Activated CD8-positive, alpha-beta memory T cell treated with anti-CD3 and anti-CD28 coated beads for 4 hours (primary cell): ENCODE results near the gene CDK2AP2.
"Not testable (repeated sequence)": the region's sequence is repeated elsewhere in the genome, so short reads cannot be mapped to it uniquely, and the experiment has no call there.

Experiments used
- DNase-seq, 2 donors: peaks; one replicate each; pipeline ENCODE4 v3.0.0-alpha.2; 2020; ENCODE audit warnings: low read depth in 2 of 2

Gene CDK2AP2

GRCh38 chr11:67507864-67508485, at the start of gene CDK2AP2:
Gene CDK2AP2, minus strand, starts transcription at chr11:67508162. Its CDS starts 80 bp downstream, at chr11:67508082.
- peak; percentile 94 to 96 for DNase-seq

- no peak for DNase-seq
These were observed 48.3 kb upstream of the CDK2AP2 start for GRCh38 chr11:67556244-67556643.

- not testable (repeated sequence) for DNase-seq
These were observed 43.7 kb upstream of the CDK2AP2 start for GRCh38 chr11:67551697-67552096.

GRCh38 chr11:67551127-67551526, 43.2 kb upstream of the CDK2AP2 start:
- no peak for DNase-seq

GRCh38 chr11:67548555-67549110, 40.7 kb upstream of the CDK2AP2 start:
- no peak for DNase-seq

GRCh38 chr11:67548112-67548511, 40.1 kb upstream of the CDK2AP2 start:
- DNase-seq: not testable (repeated sequence)

GRCh38 chr11:67545280-67545679, 37.3 kb upstream of the CDK2AP2 start:
- no peak for DNase-seq

- DNase-seq: no peak
These were observed 36.8 kb upstream of the CDK2AP2 start for GRCh38 chr11:67544616-67545242.

GRCh38 chr11:67543585-67543984, 35.6 kb upstream of the CDK2AP2 start:
- no peak for DNase-seq

- DNase-seq: no peak
These were observed 35.0 kb upstream of the CDK2AP2 start for GRCh38 chr11:67542971-67543370.

- DNase-seq: no peak
These were observed 34.2 kb upstream of the CDK2AP2 start for GRCh38 chr11:67542169-67542568.

GRCh38 chr11:67541198-67541597, 33.2 kb upstream of the CDK2AP2 start:
- DNase-seq: no peak

- no peak for DNase-seq
These were observed 31.6 kb upstream of the CDK2AP2 start for GRCh38 chr11:67539550-67539949.

- DNase-seq: no peak
These were observed 31.0 kb upstream of the CDK2AP2 start for GRCh38 chr11:67538823-67539505.

- no peak for DNase-seq
These were observed 30.3 kb upstream of the CDK2AP2 start for GRCh38 chr11:67538306-67538705.

- no peak for DNase-seq
These were observed 27.6 kb upstream of the CDK2AP2 start for GRCh38 chr11:67535561-67535960.

- no peak for DNase-seq
These were observed 26.2 kb upstream of the CDK2AP2 start for GRCh38 chr11:67534070-67534679.

GRCh38 chr11:67532889-67533288, 24.9 kb upstream of the CDK2AP2 start:
- DNase-seq: no peak

- DNase-seq: no peak
These were observed 22.3 kb upstream of the CDK2AP2 start for GRCh38 chr11:67530282-67530592.

- DNase-seq: no peak
These were observed 20.4 kb upstream of the CDK2AP2 start for GRCh38 chr11:67528376-67528775.

GRCh38 chr11:67525275-67525976, 17.5 kb upstream of the CDK2AP2 start:
- no peak for DNase-seq

GRCh38 chr11:67524480-67524808, 16.5 kb upstream of the CDK2AP2 start:
- DNase-seq: no peak
